GM21515 (cell line): ENCODE data around the gene ADIPOR1.

Experiments
- ATAC-seq: cut with Tn5 transposase; IDR thresholded peaks from one replicate; pipeline ENCODE4 v1.9.1; 2021; ENCODE audit not compliant: unreplicated experiment

Gene ADIPOR1

DNA sequence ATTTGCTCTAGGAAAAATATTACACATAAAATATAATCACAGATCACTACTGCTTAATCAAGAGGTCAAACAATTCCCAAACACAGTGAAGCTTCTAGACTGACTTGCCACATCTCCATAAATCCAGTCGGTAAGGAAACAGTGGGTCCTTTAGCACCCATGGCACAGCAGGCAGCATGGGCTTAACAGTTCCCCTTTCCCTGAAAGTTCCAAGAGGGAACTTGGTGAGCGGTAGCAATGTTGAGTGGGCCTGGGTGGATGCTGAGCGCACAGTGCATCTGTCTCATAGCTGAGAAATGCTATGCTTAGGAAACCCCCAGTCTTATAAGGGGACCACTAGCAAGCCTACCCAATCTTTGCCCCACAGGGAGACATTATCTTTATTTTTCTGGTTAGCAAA lies 16.7 kb upstream of the ADIPOR1 start:
- ATAC-seq: no peak

DNA sequence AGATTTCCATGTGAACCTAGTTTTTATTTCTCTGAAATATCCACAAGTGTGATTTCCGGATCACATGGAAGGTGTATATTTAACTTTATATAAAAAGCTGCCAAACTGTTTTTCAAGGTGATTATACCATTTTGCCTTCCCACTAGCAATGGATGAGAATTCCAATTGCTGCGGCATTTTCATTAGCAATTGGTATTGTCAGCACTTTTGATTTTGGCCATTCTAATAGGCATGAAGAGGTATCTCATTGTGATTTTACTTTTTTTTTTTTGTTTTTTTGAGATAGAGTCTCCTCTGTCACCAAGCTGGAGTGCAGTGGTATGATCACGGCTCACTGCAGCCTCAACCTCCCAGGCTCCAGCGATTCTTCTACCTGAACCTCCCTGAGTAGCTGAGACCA lies 13.9 kb upstream of the ADIPOR1 start:
- ATAC-seq: no peak

GRCh38 chr1:202968895-202969295 lies 10.8 kb upstream of the ADIPOR1 start:
- peak; percentile 49 for ATAC-seq

DNA sequence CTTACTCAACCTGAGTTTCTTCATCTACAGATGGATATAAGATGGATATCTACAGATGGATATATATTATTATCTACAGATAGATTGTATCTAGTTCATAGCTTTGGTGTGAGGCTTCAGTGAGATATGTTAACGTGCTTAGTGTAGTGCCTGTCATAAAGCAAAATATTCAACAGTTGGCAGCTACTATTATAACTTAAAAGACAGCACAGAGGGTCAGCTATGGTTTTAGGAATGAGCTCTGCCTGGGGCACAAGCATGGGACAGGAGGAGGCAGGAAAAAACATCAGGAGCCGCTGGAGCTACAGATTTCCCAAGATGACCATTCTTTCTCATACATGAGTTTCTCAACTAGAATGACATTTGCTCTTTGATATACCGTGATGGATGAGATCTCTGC lies 10.2 kb upstream of the ADIPOR1 start:
- no peak for ATAC-seq

DNA sequence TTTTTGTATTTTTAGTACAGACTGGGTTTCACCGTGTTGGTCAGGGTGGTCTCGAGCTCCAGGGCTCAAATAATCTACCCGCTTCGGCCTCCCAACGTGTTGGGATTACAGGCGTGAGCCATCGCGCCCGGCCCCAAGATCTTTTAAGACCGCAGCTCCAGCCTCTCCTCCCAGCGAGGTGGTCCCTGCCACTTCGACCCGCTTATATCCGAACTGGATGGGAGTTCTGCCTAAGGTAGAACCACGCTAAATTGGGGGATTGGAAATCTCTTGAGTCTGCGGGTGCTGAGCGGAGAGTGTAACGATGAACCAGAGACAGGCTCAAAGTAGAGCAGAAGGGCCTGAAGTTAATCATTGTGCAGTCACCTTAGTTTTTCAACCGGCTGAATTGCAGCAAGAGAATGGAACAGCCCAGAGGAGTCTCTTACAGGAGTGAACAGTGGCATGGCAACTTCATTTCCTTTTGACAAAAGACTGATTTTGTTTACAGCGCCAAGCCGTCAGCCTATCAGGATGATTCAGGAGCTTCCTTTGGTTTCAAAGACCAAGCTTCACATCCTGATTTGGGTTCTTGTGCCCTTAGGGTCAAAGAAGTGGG lies 9.7 kb upstream of the ADIPOR1 start:
- ATAC-seq: no peak

GRCh38 chr1:202966006-202966898 lies 8.1 kb upstream of the ADIPOR1 start:
- no peak for ATAC-seq

- ATAC-seq: no peak
Measured at GRCh38 chr1:202965422-202965821, 7.3 kb upstream of the ADIPOR1 start.

GRCh38 chr1:202964791-202965410 lies 6.8 kb upstream of the ADIPOR1 start:
- ATAC-seq: no peak

DNA sequence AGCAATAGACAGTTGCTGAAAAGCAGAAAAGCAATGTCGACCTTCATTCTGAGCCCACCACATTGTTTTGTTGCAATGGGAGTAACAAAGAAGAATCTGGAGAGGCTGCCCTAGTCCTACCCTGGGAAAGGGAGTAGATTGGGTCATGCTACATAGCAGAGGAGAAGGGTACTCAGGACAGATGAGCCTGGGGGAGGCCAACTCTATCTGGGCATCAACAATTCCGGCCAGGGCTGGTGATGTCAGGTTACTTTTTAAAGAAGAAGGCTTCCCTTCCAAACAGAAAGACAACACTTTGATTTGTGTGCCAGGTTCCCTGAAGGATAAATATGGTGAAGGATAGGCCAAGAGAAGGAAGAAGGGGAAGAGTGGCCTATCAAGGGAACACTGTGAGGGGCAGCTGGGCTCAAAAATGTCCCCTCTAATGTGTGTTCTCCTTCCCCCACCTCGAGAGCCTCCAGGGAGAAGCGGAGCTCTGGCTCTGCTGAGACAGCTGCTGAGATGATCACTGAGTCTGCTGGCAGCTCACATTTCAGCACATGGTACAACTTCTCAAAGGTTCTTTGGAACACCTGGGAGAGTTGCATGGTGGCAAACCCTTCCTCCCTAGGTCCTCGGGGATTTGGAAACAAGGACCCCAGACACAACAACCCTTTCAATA lies 3.2 kb upstream of the ADIPOR1 start:
- ATAC-seq: no peak

GRCh38 chr1:202959276-202959620 lies 1.1 kb upstream of the ADIPOR1 start:
- no peak for ATAC-seq

DNA sequence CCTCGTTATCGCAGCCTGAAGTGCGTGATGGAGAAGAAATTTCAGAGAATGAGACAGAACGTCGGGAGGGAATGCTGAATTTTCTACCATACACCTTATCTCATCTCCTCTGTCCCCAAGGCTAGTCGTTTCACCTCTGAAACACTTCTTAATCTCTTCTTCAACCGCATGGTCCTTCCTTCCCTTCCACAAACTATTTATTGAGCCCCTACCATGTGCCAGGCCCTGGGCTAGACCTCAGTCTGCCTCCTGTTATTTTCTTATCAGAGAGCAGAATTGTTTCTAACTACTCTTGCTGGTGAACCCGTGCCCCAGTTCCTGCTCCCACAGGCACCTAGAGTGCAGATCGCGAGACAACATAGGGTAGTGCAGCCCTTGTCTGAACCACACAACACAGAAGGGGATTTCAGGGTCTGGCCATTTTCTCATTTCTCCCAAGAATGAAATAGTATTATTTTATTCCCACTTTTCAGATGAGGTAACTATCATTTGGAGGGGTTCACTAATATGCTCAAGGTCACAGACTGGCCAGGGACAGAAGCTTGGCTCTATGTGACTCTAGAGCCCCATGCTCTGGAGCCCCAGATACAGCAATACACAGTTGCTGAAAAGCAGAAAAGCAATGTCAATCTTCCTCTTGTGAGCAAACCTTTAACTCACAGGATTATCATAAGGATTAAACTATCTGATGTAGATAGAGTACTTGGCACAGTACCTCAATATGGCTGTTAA lies 598 bp upstream of the ADIPOR1 start:
- no peak for ATAC-seq

DNA sequence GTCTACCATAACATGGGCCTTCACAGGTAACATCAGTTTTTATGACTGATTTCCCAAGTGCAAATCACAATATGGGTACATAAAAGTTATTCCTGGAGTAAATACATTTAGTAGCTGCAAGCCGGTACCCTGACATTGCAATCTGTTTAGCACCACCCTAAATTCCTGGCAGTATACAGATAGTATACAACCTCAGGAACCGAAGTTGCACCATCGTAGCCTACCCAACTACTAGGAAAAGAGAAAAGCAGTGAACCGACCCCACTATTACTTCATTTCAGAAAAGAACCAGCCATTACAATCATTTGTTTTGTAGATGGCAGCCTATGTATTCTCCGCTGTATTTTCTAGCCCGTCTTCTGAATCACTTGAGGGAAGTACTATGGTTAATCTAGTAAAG lies 1.1 kb downstream of the ADIPOR1 start:
- no peak for ATAC-seq

- ATAC-seq: no peak
Measured at GRCh38 chr1:202954057-202954745, 3.9 kb downstream of the ADIPOR1 start.

DNA sequence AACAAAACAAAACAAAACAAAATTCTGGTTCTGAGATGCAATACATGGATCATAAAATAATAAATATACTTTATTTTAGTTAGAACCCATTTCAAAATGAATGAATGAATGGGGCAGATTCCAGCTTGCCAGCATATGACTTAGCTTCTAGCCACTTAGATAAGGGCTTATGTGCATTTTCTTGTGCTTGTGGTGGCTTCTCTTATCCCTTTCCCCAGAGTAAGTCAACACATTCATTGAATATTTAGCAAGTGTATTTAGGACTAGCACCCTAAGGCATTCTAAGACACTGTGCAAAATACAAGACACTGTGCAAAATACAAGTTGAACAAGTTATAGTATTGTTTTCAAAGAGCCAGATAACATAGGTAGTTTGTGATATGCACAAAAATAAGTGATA lies 4.7 kb downstream of the ADIPOR1 start:
- ATAC-seq: no peak

DNA sequence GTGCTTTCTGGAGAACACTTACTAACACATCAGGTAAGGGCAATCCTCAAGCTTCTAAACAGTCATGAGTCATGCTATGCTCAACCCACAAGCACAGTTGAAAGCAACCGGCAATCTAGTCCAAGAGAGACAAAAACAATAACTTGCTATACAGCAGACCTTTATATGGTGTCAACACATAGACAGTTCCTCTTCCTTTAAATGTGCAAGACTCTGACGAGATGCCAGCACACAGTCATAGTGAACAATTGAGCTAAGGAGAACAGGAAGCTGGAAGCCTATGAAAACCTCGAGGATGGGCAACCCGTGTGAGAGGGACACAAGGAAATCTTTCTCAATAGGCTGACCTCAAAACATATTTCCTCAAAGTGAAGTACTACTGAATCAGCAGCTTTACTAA lies 5.3 kb downstream of the ADIPOR1 start:
- ATAC-seq: no peak

- ATAC-seq: no peak
Measured at GRCh38 chr1:202952099-202952498, 6.0 kb downstream of the ADIPOR1 start.

- ATAC-seq: no peak
Measured at GRCh38 chr1:202951437-202951836, 6.7 kb downstream of the ADIPOR1 start.

GRCh38 chr1:202945483-202945882 lies 12.6 kb downstream of the ADIPOR1 start:
- no peak for ATAC-seq

DNA sequence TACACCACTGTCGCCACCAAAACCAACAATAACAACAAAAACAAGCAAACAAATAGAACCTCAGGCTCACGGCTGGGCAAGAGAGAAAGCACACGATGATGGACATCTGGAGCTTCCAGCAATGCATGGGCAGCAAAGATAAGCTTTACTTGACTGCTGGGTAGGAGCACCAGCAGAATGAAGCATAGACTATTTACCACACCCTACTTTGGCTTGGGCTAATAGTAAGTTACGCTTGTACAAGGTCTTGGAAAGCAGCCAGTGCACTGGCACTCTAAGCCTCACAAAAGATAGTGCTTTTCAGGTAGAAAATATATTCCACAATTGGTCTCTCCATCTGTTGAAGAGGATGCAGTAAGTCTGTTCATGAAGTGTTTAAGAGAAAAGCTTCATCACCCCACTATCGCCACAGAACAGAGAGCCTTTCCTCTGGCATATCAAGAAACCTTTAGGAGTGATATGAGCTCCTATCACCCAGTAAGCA lies 13.6 kb downstream of the ADIPOR1 start:
- ATAC-seq: no peak

- no peak for ATAC-seq
Measured at GRCh38 chr1:202942426-202942825, 15.7 kb downstream of the ADIPOR1 start.
